Measurements from ENCODE around the gene HCLS1.
A peak's percentile ranks its signal among the peaks of the same experiment; 100 is the strongest.
"Not testable (repeated sequence)": the region's sequence is repeated elsewhere in the genome, so short reads cannot be mapped to it uniquely, and the experiment has no call there.

The HCLS1 gene

GRCh38 chr3:121604759-121605158 is 55.9 kb downstream of the HCLS1 start (continued):
- peak; percentile 30 for TF ChIP-seq ZNF555 (tag by site-specific recombination; conservative IDR thresholded peaks at IDR 0.05)
- no peak for TF ChIP-seq ZNF311 (tag by site-specific recombination; IDR thresholded peaks at IDR 0.05; ENCODE audit: borderline replicate concordance)

- H3K4me3 ChIP-seq (ENCODE audit: low read depth, low read length): no peak overlapping the region
- CTCF ChIA-PET: interaction anchor here (0.5 kb wide), 1 partner anchor 25 kb away, joined by 3 read pairs; no protein-coding TSS in a partner anchor
- POLR2A ChIA-PET: no interaction called here
- H3K36me3 ChIP-seq (ENCODE audit: control insufficient read depth in 2 of 2, insufficient read depth in 1 of 2, low read length in 2 of 2): no peaks in the 10 kb centered on the region
- TF ChIP-seq ZNF292 (tag by site-specific recombination; IDR thresholded peaks at IDR 0.05; ENCODE audit: borderline replicate concordance, low read depth) (no peak), ZSCAN18 (tag by site-specific recombination; IDR thresholded peaks at IDR 0.05) (no peak), ZNF558 (tag by site-specific recombination; IDR thresholded peaks at IDR 0.05) (no peak), ZNF449 (tag by site-specific recombination; IDR thresholded peaks at IDR 0.05) (no peak), ZNF473 (tag by site-specific recombination; IDR thresholded peaks at IDR 0.05) (no peak), SETDB1 (IDR thresholded peaks at IDR 0.05; ENCODE audit: insufficient read length, low read length) (no peak), ZNF76 (tag by site-specific recombination; IDR thresholded peaks at IDR 0.05; ENCODE audit: borderline replicate concordance, low read depth) (no peak), ELK4 (IDR thresholded peaks at IDR 0.05; ENCODE audit: borderline replicate concordance, low read depth, low read length) (no peak), HIC1 (tag by site-specific recombination; IDR thresholded peaks at IDR 0.05) (no peak), ZNF629 (tag by site-specific recombination; IDR thresholded peaks at IDR 0.05) (no peak), AEBP2 (tag by site-specific recombination; IDR thresholded peaks at IDR 0.05; ENCODE audit: borderline replicate concordance) (no peak)
- no peak overlapping the region for H3K27ac ChIP-seq (ENCODE audit: extremely low read depth, low read depth, low read length)
- H3K4me1 ChIP-seq (ENCODE audit: control insufficient read depth, insufficient read depth, low read length): no peaks in the 10 kb centered on the region
- no peaks in the 10 kb centered on the region for H3K9me3 ChIP-seq (ENCODE audit: control insufficient read depth, insufficient read depth, low read depth, low read length)
Measured at GRCh38 chr3:121601212-121601812, 59.4 kb downstream of the HCLS1 start.

GRCh38 chr3:121599900-121600299 is 60.8 kb downstream of the HCLS1 start:
- H3K4me3 ChIP-seq (ENCODE audit: low read depth, low read length); POLR2A ChIA-PET; H3K9me3 ChIP-seq (ENCODE audit: control insufficient read depth, insufficient read depth, low read depth, low read length); H3K27ac ChIP-seq (ENCODE audit: extremely low read depth, low read depth, low read length); H3K4me1 ChIP-seq (ENCODE audit: control insufficient read depth, insufficient read depth, low read length); H3K36me3 ChIP-seq (ENCODE audit: control insufficient read depth in 2 of 2, insufficient read depth in 1 of 2, low read length in 2 of 2); CTCF ChIA-PET: not testable (repeated sequence)
